Activated T-helper 1 cell treated with Interleukin-2 at 50 U/mL for 16 hours (primary cell): ENCODE measurements around the gene PGM2.

Experiments used
- DNase-seq: peaks from one replicate; pipeline ENCODE4 v3.0.0-alpha.2; 2020; ENCODE audit warnings: low read depth

PGM2 gene

GRCh38 chr4:37902738-37903693 lies 76.5 kb downstream of the PGM2 start:
- DNase-seq: no peak

GRCh38 chr4:37903901-37904300 lies 77.4 kb downstream of the PGM2 start:
- no peak for DNase-seq

GRCh38 chr4:37904824-37905223 lies 78.3 kb downstream of the PGM2 start:
- DNase-seq: no peak

- no peak for DNase-seq
Observed at GRCh38 chr4:37905533-37906169, 79.2 kb downstream of the PGM2 start.

GRCh38 chr4:37908488-37909331 lies 82.2 kb downstream of the PGM2 start:
- DNase-seq: no peak

- DNase-seq: no peak
Observed at GRCh38 chr4:37909332-37910090, 83.0 kb downstream of the PGM2 start.

- DNase-seq: no peak
Observed at GRCh38 chr4:37910091-37910486, 83.6 kb downstream of the PGM2 start.
